Pancreas (tissue), 10 donors: ENCODE data around the gene ZNF57. TPM values are rescaled to one million over a fixed set of nuclear protein-coding genes. Genes with fewer than 3 reads are reported as not detected.

Source experiments
- ATAC-seq, 4 donors: fragments of 200-7000 bp; cut with Tn5 transposase; one replicate each; pipeline versions ENCODE4 v1.8.0 to v1.9.1; 2020; ENCODE audit warnings: mild to moderate bottlenecking in 4 of 4, moderate library complexity in 4 of 4
- DNase-seq, 6 donors: peaks; one replicate each; pipeline ENCODE4 v3.0.0-alpha.2; 2020
- FAIRE-seq: peaks from 2 replicates; lab custom pipeline; 2012; peaks lifted over from hg19 to GRCh38; lab: Jason Lieb, UNC
- H3K27ac ChIP-seq, 4 donors: fragments of 200-600 bp; sonication (generic); 1 replicate in 3 of 4; 2 replicates in 1 of 4; pipeline versions ENCODE4 v1.5.0 to v1.8.0; 2020
- H3K27me3 ChIP-seq, 4 donors: fragments of 200-600 bp; one replicate each; pipeline ENCODE4 v1.8.0; 2021
- H3K36me3 ChIP-seq, 3 donors: fragments of 200-600 bp; sonication (generic) in 1 of 3; one replicate each; pipeline versions ENCODE4 v1.5.0 to v1.8.0; 2020 to 2021
- H3K4me1 ChIP-seq, 3 donors: fragments of 200-600 bp; one replicate each; pipeline ENCODE4 v1.8.0; 2021
- H3K4me3 ChIP-seq, 4 donors: fragments of 200-600 bp; sonication (generic) in 2 of 4; one replicate each; pipeline versions ENCODE4 v1.5.0 to v1.8.0; 2020 to 2021
- H3K9me3 ChIP-seq, 4 donors: fragments of 200-600 bp; one replicate each; pipeline ENCODE4 v1.8.0; 2021
- CTCF ChIP-seq, 4 donors: fragments of 200-600 bp; sonication (generic) in 3 of 4; IDR thresholded peaks; one replicate each; pipeline versions ENCODE4 v1.5.0 to v1.8.0; 2021; ENCODE audit warnings: antibody characterized with exemption in 4 of 4
- WGBS, 2 donors: extraction: QIAGEN DNeasy Blood & Tissue Kit; methylation state at CpG; one replicate each; pipeline ENCODE4 v1.1.7; 2013; 5-methylcytosine and 5-hydroxymethylcytosine counted together
- intact Hi-C, 3 donors: fragments of 100-400 bp; cut with DNase I; formaldehyde crosslinking; loops; one replicate each; pipeline versions ENCODE4 v1.11.1 to v1.14.2; 2022
- polyA plus RNA-seq, 2 donors: library from polyadenylated mRNA; stranded (reverse); fragments of 200-250 nt; gene quantifications; one replicate each; pipeline ENCODE4 v1.2.3, GENCODE V29; 2013
- total RNA-seq, 6 donors: library from RNA; stranded (reverse); fragmentation: NEBNext Ultra II Directional in 4 of 6; extraction: Animal tissue kit (Norgen Biotek cat#: 25700) in 4 of 6; gene quantifications; one replicate each; pipeline versions ENCODE4 v1.2.1 to v1.2.4, GENCODE V29; 2021 to 2023
- donor health status: healthy with polysubstance abuse.
- donor health status: DM: no; HTN: no; CAD: no; lungs with moderate emphysema.
- donor health status: DM: no; HTN: no; CAD: no.
- donor health status: control.
- donor health status: control.
- donor health status: Bipolar disorder and iron deficiency.
- donor health status: DM: yes; HTN: yes; CAD: no.
- donor health status: DM: no; HTN: no; CAD: no.
- donor health status: DM: no; HTN: no; CAD: no.
- donor health status: DM: yes; HTN: yes; CAD: no.

Gene ZNF57
- total and polyA plus RNA-seq, 8 donors = 1.6 to 3.0 (median 2.1) TPM

GRCh38 chr19:2949939-2950285 is 49.2 kb downstream of the ZNF57 start:
- ATAC-seq (peak; percentile 7 to 29 (median 18)), DNase-seq (peak in 1 of 6 donors; percentile 46), FAIRE-seq (no peak)
- Histone ChIP-seq H3K36me3 (no peaks in the 10 kb centered on the region), H3K4me3 (peak overlapping the region; percentile 43 to 82 (median 66)), H3K27ac (peak overlapping the region; percentile 82 to 95 (median 91)), H3K9me3 (no peaks in the 10 kb centered on the region), H3K27me3 (no peaks in the 10 kb centered on the region), H3K4me1 (peaks cover 11 to 19% (median 16%) of the 10 kb centered on the region in 3 donors)
- intact Hi-C loops = loop anchor here in 1 of 3 donors (10.0 kb wide), 1 partner anchor 215 kb away; no protein-coding TSS in a partner anchor
- TF ChIP-seq CTCF (IDR thresholded peaks at IDR 0.05) = no peak
- WGBS, 2 donors = 0% methylated on average over 11 of the region's 11 CpGs

- Histone ChIP-seq H3K27me3 (no peaks in the 10 kb centered on the region), H3K4me3 (peak overlapping the region; percentile 43 to 82 (median 66)), H3K4me1 (peaks cover 11 to 19% (median 16%) of the 10 kb centered on the region in 3 donors), H3K27ac (peak overlapping the region; percentile 82 to 95 (median 91)), H3K36me3 (no peaks in the 10 kb centered on the region), H3K9me3 (no peaks in the 10 kb centered on the region)
- no peak for TF ChIP-seq CTCF (IDR thresholded peaks at IDR 0.05)
- intact Hi-C loops = loop anchor here in 1 of 3 donors (10.0 kb wide), 1 partner anchor 214 kb away; no protein-coding TSS in a partner anchor
- FAIRE-seq = peak; percentile 98
- peak; percentile 100 for DNase-seq
- ATAC-seq = peak; percentile 88 to 94 (median 92)
- WGBS, 2 donors = 0% methylated on average over 53 of the region's 53 CpGs
Measured at GRCh38 chr19:2950286-2951124, 49.8 kb downstream of the ZNF57 start.

- 8 to 9% methylated on average over 9 of the region's 9 CpGs for WGBS, 2 donors
- peak; percentile 23 for FAIRE-seq
- DNase-seq = peak in 5 of 6 donors; percentile 77 to 88 (median 85)
- ATAC-seq = peak; percentile 33 to 64 (median 46)
- H3K27me3 ChIP-seq = no peaks in the 10 kb centered on the region
- no peak for TF ChIP-seq CTCF (IDR thresholded peaks at IDR 0.05)
- no peaks in the 10 kb centered on the region for H3K36me3 ChIP-seq
- peaks cover 7 to 19% (median 16%) of the 10 kb centered on the region in 3 donors for H3K4me1 ChIP-seq
- H3K27ac ChIP-seq = peak overlapping the region; percentile 77 to 90 (median 87)
- no peaks in the 10 kb centered on the region for H3K9me3 ChIP-seq
- intact Hi-C loops = loop anchor here in 1 of 3 donors (10.0 kb wide), 1 partner anchor 212 kb away; no protein-coding TSS in a partner anchor
- H3K4me3 ChIP-seq = peak overlapping the region in 2 of 4 donors; percentile 13 to 35
Measured at GRCh38 chr19:2952953-2953481, 52.3 kb downstream of the ZNF57 start.

GRCh38 chr19:2957160-2957559 is 56.4 kb downstream of the ZNF57 start:
- TF ChIP-seq CTCF (IDR thresholded peaks at IDR 0.05) = no peak
- intact Hi-C loops = loop anchor here in 1 of 3 donors (10.0 kb wide), 1 partner anchor 208 kb away; no protein-coding TSS in a partner anchor
- Histone ChIP-seq H3K4me3 (no peak overlapping the region), H3K27ac (no peak overlapping the region), H3K27me3 (no peaks in the 10 kb centered on the region), H3K9me3 (no peaks in the 10 kb centered on the region), H3K36me3 (no peaks in the 10 kb centered on the region), H3K4me1 (peaks cover 7 to 11% (median 10%) of the 10 kb centered on the region in 3 donors)
- ATAC-seq (no peak), DNase-seq (no peak), FAIRE-seq (no peak)
- WGBS, 2 donors = 87 to 94% methylated on average over 5 of the region's 5 CpGs
